SK-N-SH treated with all-trans-retinoic acid at 6 μM for 48 hours (cell line): ENCODE data around the gene OCLN.
"Not testable (repeated sequence)": the region's sequence is repeated elsewhere in the genome, so short reads cannot be mapped to it uniquely, and the experiment has no call there.

Source experiments
- CREB5 ChIP-seq: fragments of 250-450 bp; sonication (Bioruptor Pico); IDR thresholded peaks from 2 replicates; pipeline ENCODE4 v1.5.1; 2020; ENCODE audit warnings: low read depth, mild to moderate bottlenecking, moderate library complexity
- ESRRG ChIP-seq: fragments of 250-450 bp; sonication (Bioruptor Pico); IDR thresholded peaks from 2 replicates; pipeline ENCODE4 v1.6.1; 2021; ENCODE audit warnings: mild to moderate bottlenecking
- ISL1 ChIP-seq: fragments of 250-450 bp; sonication (Bioruptor Pico); IDR thresholded peaks from 2 replicates; pipeline ENCODE4 v2.1.2; 2022; ENCODE audit warnings: mild to moderate bottlenecking, moderate library complexity
- TSHZ2 ChIP-seq: fragments of 250-450 bp; sonication (Bioruptor Pico); IDR thresholded peaks from 2 replicates; pipeline ENCODE4 v1.5.0; 2020; ENCODE audit warnings: mild to moderate bottlenecking, moderate library complexity
- ZFP3 ChIP-seq: fragments of 250-450 bp; sonication (Bioruptor Pico); IDR thresholded peaks from 2 replicates; pipeline ENCODE4 v1.5.0; 2020; ENCODE audit warnings: mild to moderate bottlenecking, moderate library complexity
- ZFP30 ChIP-seq: fragments of 450-650 bp; formaldehyde crosslinking; IDR thresholded peaks from 2 replicates; pipeline ENCODE4 v1.5.0; 2022; ENCODE audit warnings: mild to moderate bottlenecking, moderate library complexity
- ZNF565 ChIP-seq: fragments of 450-650 bp; formaldehyde crosslinking; conservative IDR thresholded peaks from 2 replicates; pipeline ENCODE4 v1.5.0; 2020; ENCODE audit warnings: low read depth, mild to moderate bottlenecking, moderate library complexity
- ZNF70 ChIP-seq: fragments of 450-650 bp; formaldehyde crosslinking; IDR thresholded peaks from 2 replicates; pipeline ENCODE4 v1.5.0; 2020; ENCODE audit warnings: mild to moderate bottlenecking, moderate library complexity
- TF ChIP-seq, protein P1 (sequence below): fragments of 250-450 bp; sonication (Bioruptor Pico); IDR thresholded peaks from 2 replicates; pipeline ENCODE4 v1.8.0; 2020; ENCODE audit warnings: mild to moderate bottlenecking, moderate library complexity, borderline replicate concordance

DNA sequence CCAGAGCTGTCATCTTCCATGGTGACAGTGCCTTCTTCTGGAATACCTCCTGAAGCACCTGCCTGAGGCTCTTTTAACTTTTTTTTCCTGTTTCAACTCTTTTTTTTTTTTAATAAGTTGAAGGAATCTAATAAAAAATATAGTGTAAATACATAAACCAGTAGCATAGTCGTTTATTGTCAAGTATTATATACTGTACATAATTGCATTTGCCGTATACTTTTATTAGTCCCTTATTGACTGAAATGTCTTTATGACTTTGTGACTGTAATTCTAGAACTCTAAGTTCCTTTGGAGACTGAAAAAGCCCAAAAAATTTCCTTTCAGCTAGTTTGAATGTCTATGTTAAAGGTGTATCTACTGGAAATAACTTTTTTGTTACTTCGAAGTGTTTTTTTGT is 45.3 kb downstream of the OCLN start:
- not testable (repeated sequence) for TF ChIP-seq ISL1 (CRISPR knock-in tag); ZNF70 (CRISPR knock-in tag); ESRRG (CRISPR knock-in tag); ZFP3 (CRISPR knock-in tag); CREB5 (CRISPR knock-in tag); TSHZ2 (CRISPR knock-in tag); ZFP30; ZNF565
- TF ChIP-seq, protein P1, sequence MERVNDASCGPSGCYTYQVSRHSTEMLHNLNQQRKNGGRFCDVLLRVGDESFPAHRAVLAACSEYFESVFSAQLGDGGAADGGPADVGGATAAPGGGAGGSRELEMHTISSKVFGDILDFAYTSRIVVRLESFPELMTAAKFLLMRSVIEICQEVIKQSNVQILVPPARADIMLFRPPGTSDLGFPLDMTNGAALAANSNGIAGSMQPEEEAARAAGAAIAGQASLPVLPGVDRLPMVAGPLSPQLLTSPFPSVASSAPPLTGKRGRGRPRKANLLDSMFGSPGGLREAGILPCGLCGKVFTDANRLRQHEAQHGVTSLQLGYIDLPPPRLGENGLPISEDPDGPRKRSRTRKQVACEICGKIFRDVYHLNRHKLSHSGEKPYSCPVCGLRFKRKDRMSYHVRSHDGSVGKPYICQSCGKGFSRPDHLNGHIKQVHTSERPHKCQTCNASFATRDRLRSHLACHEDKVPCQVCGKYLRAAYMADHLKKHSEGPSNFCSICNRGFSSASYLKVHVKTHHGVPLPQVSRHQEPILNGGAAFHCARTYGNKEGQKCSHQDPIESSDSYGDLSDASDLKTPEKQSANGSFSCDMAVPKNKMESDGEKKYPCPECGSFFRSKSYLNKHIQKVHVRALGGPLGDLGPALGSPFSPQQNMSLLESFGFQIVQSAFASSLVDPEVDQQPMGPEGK (CRISPR knock-in tag): not testable (repeated sequence)
